HUES6 (cell line): ENCODE results near the gene KIAA0040.
A peak's percentile ranks its signal among the peaks of the same experiment; 100 is the strongest.

Source experiments
- H3K27ac ChIP-seq: 2 replicates; pipeline ENCODE4 v1.7.0; 2013; ENCODE audit warnings: low read depth, mild to moderate bottlenecking, low read length, inconsistent platforms
- H3K27me3 ChIP-seq: 2 replicates; pipeline ENCODE4 v1.6.1; 2013; ENCODE audit warnings: low read length; ENCODE audit not compliant: control insufficient read depth, insufficient read depth
- H3K36me3 ChIP-seq: 2 replicates; pipeline ENCODE4 v1.6.1; 2013; ENCODE audit warnings: low read length; ENCODE audit not compliant: control insufficient read depth, insufficient read depth
- H3K4me1 ChIP-seq: 2 replicates; pipeline ENCODE4 v1.6.1; 2013; ENCODE audit warnings: low read length; ENCODE audit not compliant: control insufficient read depth, insufficient read depth
- H3K4me3 ChIP-seq: 2 replicates; pipeline ENCODE4 v1.5.1; 2013; ENCODE audit warnings: low read depth, low read length
- H3K9ac ChIP-seq: one replicate; pipeline ENCODE4 v1.6.1; 2013; ENCODE audit warnings: mild to moderate bottlenecking, low read length
- H3K9me3 ChIP-seq: 2 replicates; pipeline ENCODE4 v1.6.1; 2013; ENCODE audit warnings: low read depth, low read length; ENCODE audit not compliant: control insufficient read depth, insufficient read depth

The KIAA0040 gene

GRCh38 chr1:175134500-175134899 is 58.1 kb downstream of the KIAA0040 start:
- Histone ChIP-seq H3K9ac (no peak overlapping the region), H3K27me3 (no peaks in the 10 kb centered on the region), H3K4me3 (no peak overlapping the region), H3K36me3 (no peaks in the 10 kb centered on the region), H3K27ac (no peak overlapping the region), H3K9me3 (no peaks in the 10 kb centered on the region), H3K4me1 (peaks cover 16% of the 10 kb centered on the region)

- H3K4me1 ChIP-seq, result peaks cover 21% of the 10 kb centered on the region
- H3K36me3 ChIP-seq, result no peaks in the 10 kb centered on the region
- H3K4me3 ChIP-seq, result no peak overlapping the region
- H3K27ac ChIP-seq, result no peak overlapping the region
- H3K9me3 ChIP-seq, result no peaks in the 10 kb centered on the region
- no peaks in the 10 kb centered on the region for H3K27me3 ChIP-seq
- H3K9ac ChIP-seq, result no peak overlapping the region
These were observed 58.7 kb downstream of the KIAA0040 start for GRCh38 chr1:175133673-175134435.

- H3K9me3 ChIP-seq, result no peaks in the 10 kb centered on the region
- H3K27me3 ChIP-seq, result no peaks in the 10 kb centered on the region
- no peak overlapping the region for H3K4me3 ChIP-seq
- peaks cover 21% of the 10 kb centered on the region for H3K4me1 ChIP-seq
- no peaks in the 10 kb centered on the region for H3K36me3 ChIP-seq
- H3K9ac ChIP-seq, result no peak overlapping the region
- H3K27ac ChIP-seq, result no peak overlapping the region
These were observed 60.1 kb downstream of the KIAA0040 start for GRCh38 chr1:175132436-175132835.

- Histone ChIP-seq H3K9me3 (no peaks in the 10 kb centered on the region), H3K36me3 (no peaks in the 10 kb centered on the region), H3K27me3 (no peaks in the 10 kb centered on the region), H3K27ac (peak overlapping the region; percentile 76; the same call in 1 of the 2 replicates), H3K4me3 (no peak overlapping the region), H3K4me1 (peaks cover 21% of the 10 kb centered on the region), H3K9ac (no peak overlapping the region)
These were observed 61.5 kb downstream of the KIAA0040 start for GRCh38 chr1:175131095-175131494.

GRCh38 chr1:175130649-175131045 is 61.9 kb downstream of the KIAA0040 start:
- no peak overlapping the region for H3K4me3 ChIP-seq
- peaks cover 21% of the 10 kb centered on the region for H3K4me1 ChIP-seq
- no peak overlapping the region for H3K9ac ChIP-seq
- no peaks in the 10 kb centered on the region for H3K36me3 ChIP-seq
- no peaks in the 10 kb centered on the region for H3K27me3 ChIP-seq
- no peaks in the 10 kb centered on the region for H3K9me3 ChIP-seq
- peak overlapping the region; percentile 76 for H3K27ac ChIP-seq

DNA sequence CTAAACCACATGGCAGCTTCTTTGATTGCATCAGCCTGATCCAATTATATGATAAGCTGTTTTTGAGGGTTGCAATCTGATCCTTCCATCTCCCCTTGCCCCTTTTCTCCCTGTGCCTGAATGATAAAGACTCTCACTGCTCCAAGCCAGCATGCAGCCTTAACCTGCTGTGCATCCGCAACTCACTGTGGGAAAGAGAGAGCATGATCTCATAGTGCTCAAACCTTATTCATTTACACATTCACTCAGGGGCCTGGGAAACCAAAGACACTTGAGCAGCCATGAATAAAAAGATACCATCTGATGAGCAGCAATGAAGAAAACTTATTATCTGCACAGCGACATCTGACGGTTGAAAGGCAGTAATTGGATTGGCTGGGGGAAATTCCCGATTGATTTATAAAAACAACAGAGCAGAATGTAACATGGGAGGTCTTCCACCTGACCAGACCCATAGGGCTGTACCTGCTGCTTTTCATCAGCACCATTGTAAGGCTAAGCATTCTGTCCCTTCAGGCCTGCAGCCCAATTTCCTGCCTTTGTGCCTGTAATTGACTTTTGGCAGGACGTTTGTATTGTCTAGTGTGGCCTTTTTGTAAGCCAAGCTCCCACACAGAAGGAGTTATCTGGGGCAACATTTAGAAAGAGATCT is 62.5 kb downstream of the KIAA0040 start:
- H3K9ac ChIP-seq, result peak overlapping the region; percentile 41
- H3K9me3 ChIP-seq, result no peaks in the 10 kb centered on the region
- H3K27me3 ChIP-seq, result no peaks in the 10 kb centered on the region
- no peaks in the 10 kb centered on the region for H3K36me3 ChIP-seq
- peaks cover 21% of the 10 kb centered on the region for H3K4me1 ChIP-seq
- H3K27ac ChIP-seq, result peak overlapping the region; percentile 76
- H3K4me3 ChIP-seq, result no peak overlapping the region

DNA sequence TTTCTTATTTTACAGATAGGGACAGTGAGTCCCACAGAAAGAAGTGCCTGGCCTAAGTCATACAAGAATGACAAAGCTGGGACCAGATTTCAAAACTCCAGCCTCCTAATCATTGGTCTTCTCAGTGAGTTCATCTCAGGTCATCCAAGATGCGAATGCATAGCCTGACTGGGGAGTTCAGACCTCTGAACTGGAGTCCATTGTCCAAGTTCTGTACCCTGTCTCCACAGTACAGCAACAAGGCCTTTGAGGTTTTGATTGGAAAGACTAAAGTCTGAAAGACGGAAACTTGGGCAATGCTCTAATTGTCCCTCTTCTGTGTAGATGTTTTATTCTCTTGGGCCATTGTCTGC is 63.0 kb downstream of the KIAA0040 start:
- peaks cover 21% of the 10 kb centered on the region for H3K4me1 ChIP-seq
- H3K27me3 ChIP-seq, result no peaks in the 10 kb centered on the region
- H3K9me3 ChIP-seq, result no peaks in the 10 kb centered on the region
- H3K4me3 ChIP-seq, result no peak overlapping the region
- no peaks in the 10 kb centered on the region for H3K36me3 ChIP-seq
- peak overlapping the region; percentile 41 for H3K9ac ChIP-seq
- peak overlapping the region; percentile 76 for H3K27ac ChIP-seq

DNA sequence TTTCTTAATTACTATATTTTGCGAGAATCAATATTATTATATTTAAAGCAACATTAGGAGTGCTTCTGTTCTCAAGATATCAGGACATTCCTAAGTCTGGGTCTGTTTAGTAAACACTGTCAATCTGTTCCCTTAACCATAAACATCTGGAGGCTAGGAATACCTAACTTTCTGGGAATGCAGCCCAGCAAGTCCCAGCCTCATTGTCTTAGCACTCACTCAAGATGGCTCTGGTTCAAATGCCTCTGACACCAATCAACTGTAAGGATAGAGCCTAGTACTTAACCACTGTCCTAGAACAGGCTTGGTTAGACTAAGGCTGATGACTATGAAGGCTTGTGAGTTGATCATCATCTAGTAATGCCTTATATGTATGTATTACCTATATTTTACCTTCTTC is 63.4 kb downstream of the KIAA0040 start:
- H3K4me3 ChIP-seq, result no peak overlapping the region
- peaks cover 21% of the 10 kb centered on the region for H3K4me1 ChIP-seq
- peak overlapping the region; percentile 41 for H3K9ac ChIP-seq
- peak overlapping the region; percentile 76 for H3K27ac ChIP-seq
- no peaks in the 10 kb centered on the region for H3K9me3 ChIP-seq
- no peaks in the 10 kb centered on the region for H3K27me3 ChIP-seq
- no peaks in the 10 kb centered on the region for H3K36me3 ChIP-seq

GRCh38 chr1:175128523-175128922 is 64.1 kb downstream of the KIAA0040 start:
- Histone ChIP-seq H3K36me3 (no peaks in the 10 kb centered on the region), H3K4me3 (no peak overlapping the region), H3K27ac (no peak overlapping the region), H3K9me3 (no peaks in the 10 kb centered on the region), H3K27me3 (no peaks in the 10 kb centered on the region), H3K9ac (no peak overlapping the region), H3K4me1 (peaks cover 21% of the 10 kb centered on the region)

GRCh38 chr1:175127565-175127964 is 65.0 kb downstream of the KIAA0040 start:
- Histone ChIP-seq H3K36me3 (no peaks in the 10 kb centered on the region), H3K9ac (no peak overlapping the region), H3K4me1 (peaks cover 21% of the 10 kb centered on the region), H3K9me3 (no peaks in the 10 kb centered on the region), H3K4me3 (no peak overlapping the region), H3K27me3 (no peaks in the 10 kb centered on the region), H3K27ac (no peak overlapping the region)

DNA sequence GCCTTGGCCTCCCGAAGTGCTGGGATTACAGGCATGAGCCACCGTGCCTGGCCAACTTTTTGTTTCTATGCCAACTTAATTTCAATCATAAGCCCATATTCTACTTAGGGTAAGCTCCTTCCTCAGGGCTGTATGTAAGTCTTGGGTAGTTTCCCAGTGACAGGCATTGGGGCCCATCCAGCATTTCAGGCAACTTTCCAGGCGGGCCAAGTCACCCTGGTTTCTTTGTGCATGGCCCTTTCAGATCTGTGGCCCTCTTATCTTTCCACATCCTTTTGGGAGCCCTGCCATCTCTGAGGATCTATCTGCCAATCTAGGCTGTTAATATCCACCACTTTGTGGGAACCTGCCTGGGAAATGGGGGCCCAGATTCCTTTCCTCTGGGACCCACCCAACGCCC is 66.2 kb downstream of the KIAA0040 start:
- no peaks in the 10 kb centered on the region for H3K27me3 ChIP-seq
- peaks cover 15% of the 10 kb centered on the region for H3K4me1 ChIP-seq
- H3K9me3 ChIP-seq, result no peaks in the 10 kb centered on the region
- H3K4me3 ChIP-seq, result no peak overlapping the region
- no peak overlapping the region for H3K9ac ChIP-seq
- H3K36me3 ChIP-seq, result no peaks in the 10 kb centered on the region
- no peak overlapping the region for H3K27ac ChIP-seq
